Measurements from ENCODE around the gene TMEM207.
A peak's percentile ranks its signal among the peaks of the same experiment; 100 is the strongest.

Gene TMEM207

DNA sequence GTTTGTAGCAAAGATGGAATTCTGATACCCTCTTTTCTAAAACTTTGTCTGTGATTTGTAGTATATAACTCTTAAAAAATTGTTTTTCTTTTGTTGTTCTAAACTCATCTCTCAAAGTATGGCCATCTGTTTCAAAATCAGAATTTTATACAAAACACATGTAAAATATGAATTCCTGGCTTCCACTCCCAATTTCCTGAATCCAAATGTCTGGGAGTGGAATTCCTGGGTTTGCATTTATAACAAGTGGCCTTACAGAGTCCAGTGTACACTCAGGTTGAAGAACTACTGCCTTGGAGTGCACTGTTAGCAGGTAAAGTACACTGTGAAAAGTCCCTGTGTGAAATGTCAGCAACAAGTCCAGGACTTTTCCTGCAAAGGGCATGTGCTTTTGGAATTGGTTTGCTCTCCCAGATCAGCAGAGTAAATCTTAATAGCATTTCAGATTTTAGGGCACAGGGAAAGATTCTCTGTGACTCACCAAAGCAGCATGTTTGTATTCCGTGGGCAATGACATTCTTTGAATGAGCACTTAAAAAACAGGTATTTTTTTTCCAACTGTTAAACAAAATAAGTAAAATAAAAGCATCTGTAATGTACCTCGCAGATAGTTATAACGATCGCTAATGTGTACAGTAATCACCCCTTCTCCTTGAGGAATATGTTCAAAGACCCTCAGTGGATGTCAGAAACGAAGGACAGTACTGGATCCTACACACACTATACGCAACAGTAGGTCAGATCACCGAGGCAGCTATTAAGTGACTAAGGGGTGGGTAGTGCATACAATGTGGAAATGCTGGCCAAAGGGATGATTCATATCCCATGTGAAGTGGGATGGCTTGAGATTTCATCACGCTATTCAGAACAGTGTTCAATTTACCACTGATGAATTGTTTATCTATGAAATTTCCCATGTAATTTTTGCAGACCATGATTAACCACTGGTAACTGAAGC is 63.7 kb downstream of the TMEM207 start:
- DNase-seq (ENCODE audit: low read depth), result peak; percentile 92

GRCh38 chr3:190384309-190384756 is 65.4 kb downstream of the TMEM207 start:
- DNase-seq (ENCODE audit: low read depth), result peak; percentile 68

- DNase-seq (ENCODE audit: low read depth), result peak; percentile 86
Measured at GRCh38 chr3:190382082-190382481, 67.6 kb downstream of the TMEM207 start.

- no peak for DNase-seq (ENCODE audit: low read depth)
Measured at GRCh38 chr3:190381441-190381840, 68.3 kb downstream of the TMEM207 start.

DNA sequence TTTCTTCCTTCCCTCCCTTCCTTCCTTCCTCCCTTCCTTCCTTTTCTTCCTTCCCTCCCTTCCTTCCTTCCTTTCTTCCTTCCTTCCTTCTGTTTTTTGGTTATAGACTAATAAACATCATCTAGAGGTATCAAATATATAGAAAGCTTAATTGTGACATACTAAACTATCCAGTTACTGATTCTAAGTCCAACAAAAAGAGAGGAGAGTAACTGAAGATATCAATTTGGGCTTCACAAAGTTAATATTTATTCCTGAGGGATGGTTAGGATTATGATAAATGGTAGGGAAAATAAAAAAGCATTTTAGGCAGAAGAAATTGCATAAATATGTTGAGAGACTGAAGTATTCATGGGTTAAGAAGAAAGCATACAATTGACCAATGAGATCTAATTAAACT is 69.5 kb downstream of the TMEM207 start:
- DNase-seq (ENCODE audit: low read depth), result no peak
